Measurements from ENCODE around the gene PAEP.

PAEP gene

DNA sequence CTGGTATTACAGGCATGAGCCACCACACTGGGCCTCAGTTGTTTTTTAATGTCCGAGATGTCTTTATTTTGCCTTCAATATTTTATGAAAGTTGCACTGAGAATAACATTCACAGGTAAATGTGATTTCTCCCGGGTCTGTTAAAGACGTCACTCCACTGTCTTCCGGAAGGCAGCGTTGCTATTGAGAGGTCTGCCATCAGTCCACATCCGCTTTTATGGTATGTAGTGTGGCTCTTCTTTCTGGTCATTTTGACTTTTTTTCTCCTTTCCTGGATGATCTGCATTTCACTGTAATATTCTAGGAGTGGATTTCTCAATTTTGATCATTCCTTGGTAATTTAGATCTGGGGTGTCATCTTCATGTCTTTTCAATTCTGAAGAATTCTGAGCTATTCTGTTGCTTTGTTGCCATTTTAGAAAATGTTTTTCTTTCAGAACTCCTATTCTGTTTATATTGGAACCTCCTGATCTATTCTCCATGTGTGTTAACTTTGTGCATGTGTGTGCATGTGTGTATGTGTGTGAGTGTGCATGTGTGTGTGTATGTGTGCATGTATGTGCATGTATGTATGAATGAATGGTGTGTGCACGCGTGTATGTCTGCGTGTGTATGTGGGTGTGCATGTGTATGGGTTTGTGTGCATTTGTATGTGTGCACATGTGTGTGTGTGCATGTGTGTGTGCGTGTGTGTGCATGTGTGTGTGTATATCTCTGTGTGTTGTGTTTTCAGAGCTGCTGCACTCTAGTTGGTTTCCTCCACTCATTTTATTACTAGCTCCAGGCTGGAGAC is 42.2 kb upstream of the PAEP start:
- no CpG with 5 or more reads among the region's 10 CpGs for WGBS (ENCODE audit: insufficient coverage, insufficient read length)
- no peaks in the 10 kb centered on the region for H3K9me3 ChIP-seq (ENCODE audit: control insufficient read depth, insufficient read depth, low read length)
- no peaks in the 10 kb centered on the region for H3K4me1 ChIP-seq (ENCODE audit: control insufficient read depth, insufficient read depth, low read length)
- H3K4me3 ChIP-seq (ENCODE audit: low read length) = no peak overlapping the region
- no peaks in the 10 kb centered on the region for H3K36me3 ChIP-seq (ENCODE audit: control insufficient read depth, insufficient read depth, low read length)
- H3K27me3 ChIP-seq (ENCODE audit: control insufficient read depth, insufficient read depth, low read length) = no peaks in the 10 kb centered on the region
- no peak overlapping the region for H3K27ac ChIP-seq (ENCODE audit: low read length)
- DNase-seq (ENCODE audit: low read depth, low spot score) = no peak

DNA sequence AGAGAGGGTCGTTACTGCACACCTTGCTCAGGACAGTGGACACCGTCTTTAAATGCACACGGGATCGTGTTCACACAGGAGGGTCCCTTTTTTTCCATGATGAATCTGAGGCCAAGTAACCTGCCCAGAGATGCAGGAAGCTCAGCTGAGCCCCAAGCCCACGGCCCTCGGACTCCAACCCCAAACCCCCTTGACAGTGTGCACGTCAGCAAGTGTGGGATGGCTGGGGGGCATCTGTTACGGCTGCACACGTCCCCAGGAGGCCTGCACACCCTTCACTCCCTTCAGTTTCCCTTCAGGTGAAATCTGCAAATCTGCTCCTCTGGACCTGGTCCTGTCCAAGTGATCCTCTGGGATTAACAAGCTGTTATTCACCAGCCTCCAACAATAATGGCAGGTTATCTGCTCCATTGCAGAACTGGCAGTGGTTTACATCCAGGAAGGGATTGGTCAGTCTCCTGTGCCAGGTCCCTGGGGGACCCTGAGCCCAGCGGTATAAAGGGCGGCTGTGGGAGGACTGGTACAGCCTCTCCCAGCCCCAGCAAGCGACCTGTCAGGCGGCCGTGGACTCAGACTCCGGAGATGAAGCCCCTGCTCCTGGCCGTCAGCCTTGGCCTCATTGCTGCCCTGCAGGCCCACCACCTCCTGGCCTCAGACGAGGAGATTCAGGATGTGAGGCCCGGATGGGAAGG is 40.5 kb upstream of the PAEP start, which contains the start of gene LCN1:
LCN1 (plus strand) TSS at position 525 of the 692 bp plus-strand sequence; CDS start at position 583, 58 bp downstream.
- Histone ChIP-seq H3K4me1 (ENCODE audit: control insufficient read depth, insufficient read depth, low read length) (no peaks in the 10 kb centered on the region), H3K27ac (ENCODE audit: low read length) (no peak within 1 kb of the TSS), H3K9me3 (ENCODE audit: control insufficient read depth, insufficient read depth, low read length) (no peaks in the 10 kb centered on the region), H3K4me3 (ENCODE audit: low read length) (no peak within 1 kb of the TSS), H3K36me3 (ENCODE audit: control insufficient read depth, insufficient read depth, low read length) (no peaks in the 10 kb centered on the region), H3K27me3 (ENCODE audit: control insufficient read depth, insufficient read depth, low read length) (no peaks in the 10 kb centered on the region)
- WGBS (ENCODE audit: insufficient coverage, insufficient read length) = no CpG with 5 or more reads among the region's 18 CpGs
- no peak for DNase-seq (ENCODE audit: low read depth, low spot score)

DNA sequence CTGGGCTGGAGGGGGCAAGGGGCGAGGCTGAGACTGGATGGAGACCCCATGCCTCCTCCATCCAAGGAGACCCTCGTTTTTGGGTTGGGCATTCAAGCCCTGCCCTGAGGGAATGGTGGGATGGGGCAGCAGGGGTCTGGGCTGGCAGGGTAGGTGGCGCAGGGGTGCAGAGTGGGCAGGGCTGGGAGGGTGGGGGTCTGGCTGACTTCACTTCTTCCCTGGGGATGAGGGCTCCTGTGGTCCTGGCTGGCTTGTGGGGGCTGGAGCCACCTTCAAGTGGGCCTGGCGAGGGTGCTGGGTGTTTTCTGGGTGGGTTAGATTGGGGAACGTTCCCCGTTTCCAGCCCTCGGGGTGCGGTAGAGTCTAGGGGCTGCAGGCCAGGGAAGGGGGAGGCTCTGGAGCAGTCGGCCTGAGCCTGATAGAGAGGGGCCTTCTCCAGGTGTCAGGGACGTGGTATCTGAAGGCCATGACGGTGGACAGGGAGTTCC is 39.9 kb upstream of the PAEP start:
- DNase-seq (ENCODE audit: low read depth, low spot score) = no peak
- no peaks in the 10 kb centered on the region for H3K36me3 ChIP-seq (ENCODE audit: control insufficient read depth, insufficient read depth, low read length)
- no peak overlapping the region for H3K27ac ChIP-seq (ENCODE audit: low read length)
- no peaks in the 10 kb centered on the region for H3K9me3 ChIP-seq (ENCODE audit: control insufficient read depth, insufficient read depth, low read length)
- WGBS (ENCODE audit: insufficient coverage, insufficient read length) = no CpG with 5 or more reads among the region's 11 CpGs
- no peaks in the 10 kb centered on the region for H3K27me3 ChIP-seq (ENCODE audit: control insufficient read depth, insufficient read depth, low read length)
- no peak overlapping the region for H3K4me3 ChIP-seq (ENCODE audit: low read length)
- H3K4me1 ChIP-seq (ENCODE audit: control insufficient read depth, insufficient read depth, low read length) = peaks cover under 1% of the 10 kb centered on the region; the same call in 1 of the 2 replicates

DNA sequence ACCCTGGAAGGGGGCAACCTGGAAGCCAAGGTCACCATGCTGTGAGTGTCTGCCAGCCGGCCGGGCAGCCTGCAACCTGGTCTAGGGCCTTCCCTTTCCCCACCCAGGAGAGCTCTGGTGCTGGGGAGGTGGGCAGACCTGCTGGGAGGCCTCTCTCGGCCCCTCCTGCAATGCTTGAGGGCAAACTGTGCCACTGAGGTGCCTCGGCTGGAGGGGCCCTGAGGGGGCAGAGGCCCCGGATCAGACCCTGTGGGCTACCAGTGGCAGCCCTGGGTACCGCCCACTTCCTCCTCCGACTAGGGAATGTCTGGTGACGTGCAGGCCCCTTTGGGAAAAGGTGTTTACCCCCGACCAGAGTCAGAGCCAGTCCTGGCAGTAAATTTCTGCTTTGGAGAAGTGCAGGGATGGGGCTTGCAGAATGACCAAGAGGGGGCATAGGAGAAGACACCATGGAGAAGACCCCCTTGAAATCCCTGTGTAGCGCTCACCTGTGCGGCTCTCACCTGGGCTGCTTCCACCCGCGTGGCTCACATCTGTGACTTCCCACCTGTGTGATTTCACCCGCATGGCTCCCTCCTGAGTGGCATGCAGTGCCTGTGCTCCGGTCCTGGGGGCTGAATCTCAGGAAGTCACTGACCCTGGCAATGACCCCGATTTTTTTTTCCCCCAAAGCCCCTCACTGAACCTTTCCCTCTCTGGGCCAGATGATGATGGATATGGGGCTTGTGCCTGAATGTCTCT is 39.2 kb upstream of the PAEP start:
- no CpG with 5 or more reads among the region's 16 CpGs for WGBS (ENCODE audit: insufficient coverage, insufficient read length)
- Histone ChIP-seq H3K27ac (ENCODE audit: low read length) (no peak overlapping the region), H3K27me3 (ENCODE audit: control insufficient read depth, insufficient read depth, low read length) (no peaks in the 10 kb centered on the region)

DNA sequence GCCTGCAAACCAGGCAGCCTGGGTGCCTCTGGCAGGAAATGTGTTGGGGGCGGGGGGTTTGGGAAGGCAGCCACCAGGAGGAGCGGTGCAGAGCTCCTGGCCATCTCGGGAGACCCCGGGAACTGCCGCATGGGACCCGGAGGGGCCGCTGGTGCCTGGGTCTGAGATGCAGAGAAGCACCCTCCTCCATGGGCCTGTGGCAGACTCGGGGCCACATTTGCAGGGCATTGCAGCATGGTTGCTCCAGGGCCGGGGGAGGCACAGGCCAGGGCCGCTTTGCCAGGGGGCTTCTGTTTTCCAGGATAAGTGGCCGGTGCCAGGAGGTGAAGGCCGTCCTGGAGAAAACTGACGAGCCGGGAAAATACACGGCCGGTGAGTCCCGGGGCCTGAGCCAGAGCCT is 38.6 kb upstream of the PAEP start:
- no peaks in the 10 kb centered on the region for H3K9me3 ChIP-seq (ENCODE audit: control insufficient read depth, insufficient read depth, low read length)
- H3K27me3 ChIP-seq (ENCODE audit: control insufficient read depth, insufficient read depth, low read length) = no peaks in the 10 kb centered on the region
- no peak overlapping the region for H3K4me3 ChIP-seq (ENCODE audit: low read length)
- H3K36me3 ChIP-seq (ENCODE audit: control insufficient read depth, insufficient read depth, low read length) = no peaks in the 10 kb centered on the region
- WGBS (ENCODE audit: insufficient coverage, insufficient read length) = no CpG with 5 or more reads among the region's 17 CpGs
- H3K27ac ChIP-seq (ENCODE audit: low read length) = no peak overlapping the region
- H3K4me1 ChIP-seq (ENCODE audit: control insufficient read depth, insufficient read depth, low read length) = peaks cover 5% of the 10 kb centered on the region; the same call in 1 of the 2 replicates
- DNase-seq (ENCODE audit: low read depth, low spot score) = no peak

More for the DNA sequence above, 39.2 kb upstream of the PAEP start:
- no peaks in the 10 kb centered on the region for H3K9me3 ChIP-seq (ENCODE audit: control insufficient read depth, insufficient read depth, low read length)
- peaks cover 5% of the 10 kb centered on the region; the same call in 1 of the 2 replicates for H3K4me1 ChIP-seq (ENCODE audit: control insufficient read depth, insufficient read depth, low read length)
- H3K4me3 ChIP-seq (ENCODE audit: low read length) = no peak overlapping the region
- H3K36me3 ChIP-seq (ENCODE audit: control insufficient read depth, insufficient read depth, low read length) = no peaks in the 10 kb centered on the region
- no peak for DNase-seq (ENCODE audit: low read depth, low spot score)

DNA sequence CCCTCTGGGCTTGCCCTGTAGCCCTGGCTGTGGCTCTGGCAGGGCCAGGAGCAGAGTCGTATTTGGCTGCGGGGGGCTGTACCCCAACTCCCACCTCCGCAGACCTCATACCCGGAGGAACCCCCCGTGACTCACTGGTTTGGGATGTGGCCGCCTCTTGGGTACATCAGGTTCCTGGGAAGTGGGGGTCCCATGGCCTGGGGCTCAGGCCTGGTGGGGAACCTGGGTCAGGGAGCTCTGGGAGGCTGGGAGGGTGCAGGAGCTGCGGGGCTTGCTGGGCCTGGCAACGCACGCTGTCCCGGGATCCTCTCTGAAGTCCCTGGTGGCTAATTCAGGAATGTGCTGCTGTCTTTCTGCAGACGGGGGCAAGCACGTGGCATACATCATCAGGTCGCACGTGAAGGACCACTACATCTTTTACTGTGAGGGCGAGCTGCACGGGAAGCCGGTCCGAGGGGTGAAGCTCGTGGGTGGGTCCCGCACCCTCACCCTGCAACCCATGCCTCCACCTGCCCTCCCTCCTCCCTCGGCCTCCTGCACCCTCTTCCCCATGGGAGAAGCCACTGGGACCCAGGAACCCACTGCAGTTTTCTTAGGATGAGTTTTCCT is 37.9 kb upstream of the PAEP start:
- H3K4me3 ChIP-seq (ENCODE audit: low read length) = no peak overlapping the region
- no peak for DNase-seq (ENCODE audit: low read depth, low spot score)
- H3K27me3 ChIP-seq (ENCODE audit: control insufficient read depth, insufficient read depth, low read length) = no peaks in the 10 kb centered on the region
- no peaks in the 10 kb centered on the region for H3K36me3 ChIP-seq (ENCODE audit: control insufficient read depth, insufficient read depth, low read length)
- WGBS (ENCODE audit: insufficient coverage, insufficient read length) = no CpG with 5 or more reads among the region's 21 CpGs
- peaks cover 5% of the 10 kb centered on the region; the same call in 1 of the 2 replicates for H3K4me1 ChIP-seq (ENCODE audit: control insufficient read depth, insufficient read depth, low read length)
- H3K27ac ChIP-seq (ENCODE audit: low read length) = no peak overlapping the region
- H3K9me3 ChIP-seq (ENCODE audit: control insufficient read depth, insufficient read depth, low read length) = no peaks in the 10 kb centered on the region

DNA sequence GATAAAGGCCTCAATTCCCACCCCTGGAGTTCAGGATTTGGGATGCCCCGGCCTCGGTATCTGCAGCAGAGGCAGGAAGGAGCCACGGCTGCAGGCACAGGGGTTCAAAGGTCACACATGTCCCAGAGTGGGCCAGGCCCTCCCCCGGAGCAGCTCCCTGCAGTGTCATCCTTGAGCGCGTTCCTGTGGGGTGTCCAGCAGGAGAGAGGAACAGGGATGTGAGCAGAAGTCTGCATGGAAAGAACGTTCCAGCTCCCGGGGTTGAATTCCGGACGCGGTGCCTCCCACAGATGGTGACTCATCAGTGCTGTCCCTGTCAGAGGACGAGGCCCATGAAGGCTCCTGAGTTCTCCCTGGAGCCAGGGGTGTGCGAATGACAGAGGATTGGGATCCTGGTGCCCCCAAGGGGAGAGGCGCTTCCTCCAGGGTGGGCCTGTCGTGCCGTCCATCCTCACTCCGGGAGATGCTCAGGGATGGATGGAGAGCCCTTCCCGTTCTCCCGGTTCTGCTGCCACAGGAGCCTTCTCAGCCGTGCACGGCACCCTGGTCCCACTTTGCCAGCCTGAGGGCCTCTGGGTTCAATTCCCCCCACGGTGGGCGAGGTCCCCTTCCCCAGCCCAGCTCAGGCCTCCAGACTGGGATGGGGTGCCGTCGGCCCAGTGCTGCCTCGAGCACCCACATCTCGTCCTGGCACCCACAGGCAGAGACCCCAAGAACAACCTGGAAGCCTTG is 37.3 kb upstream of the PAEP start:
- Histone ChIP-seq H3K4me3 (ENCODE audit: low read length) (no peak overlapping the region), H3K4me1 (ENCODE audit: control insufficient read depth, insufficient read depth, low read length) (peaks cover 5% of the 10 kb centered on the region; the same call in 1 of the 2 replicates), H3K27me3 (ENCODE audit: control insufficient read depth, insufficient read depth, low read length) (no peaks in the 10 kb centered on the region), H3K36me3 (ENCODE audit: control insufficient read depth, insufficient read depth, low read length) (no peaks in the 10 kb centered on the region), H3K27ac (ENCODE audit: low read length) (no peak overlapping the region), H3K9me3 (ENCODE audit: control insufficient read depth, insufficient read depth, low read length) (no peaks in the 10 kb centered on the region)
- DNase-seq (ENCODE audit: low read depth, low spot score) = no peak
- WGBS (ENCODE audit: insufficient coverage, insufficient read length) = no CpG with 5 or more reads among the region's 27 CpGs

DNA sequence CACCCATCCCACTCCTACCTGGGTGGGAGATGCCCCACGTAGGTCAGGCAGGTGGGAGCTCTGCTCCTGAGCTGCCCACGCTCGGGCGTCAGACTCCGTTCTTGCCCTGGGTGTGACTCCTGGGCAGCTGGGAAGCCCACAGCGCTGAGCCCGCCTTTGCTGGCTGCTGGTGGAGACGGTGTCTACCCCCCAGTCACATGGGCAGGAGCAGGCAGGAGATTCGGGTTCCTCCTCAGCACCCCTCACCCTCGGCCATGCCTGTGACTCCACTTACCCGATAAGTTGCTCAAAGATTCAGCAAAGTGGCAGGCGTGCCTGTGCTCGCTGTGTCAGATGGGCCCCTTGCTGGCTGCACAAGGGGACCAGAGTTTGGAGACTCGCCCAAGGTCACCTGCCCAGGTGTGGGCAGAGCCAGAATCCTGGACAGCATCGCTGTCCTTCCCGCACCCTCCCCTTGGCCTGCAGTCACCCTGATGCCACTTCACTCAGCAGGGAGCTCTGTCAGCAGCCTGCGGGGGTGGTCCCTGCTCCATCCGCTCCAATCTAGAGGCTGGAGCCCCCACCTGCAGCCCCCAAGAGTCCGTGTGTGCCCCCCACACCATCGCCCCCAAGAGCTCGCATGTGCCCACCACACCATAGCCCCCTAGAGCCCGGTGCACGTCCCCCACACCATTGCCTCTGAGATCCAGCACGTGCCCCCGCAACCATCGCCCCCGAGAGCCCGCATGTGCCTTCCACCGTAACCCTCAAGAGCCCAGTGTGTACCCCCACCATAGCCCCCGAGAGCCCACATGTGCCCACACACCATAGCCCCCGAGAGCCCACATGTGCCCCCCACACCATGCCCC is 36.1 kb upstream of the PAEP start:
- no peak overlapping the region for H3K27ac ChIP-seq (ENCODE audit: low read length)
- no peak overlapping the region for H3K4me3 ChIP-seq (ENCODE audit: low read length)
- H3K27me3 ChIP-seq (ENCODE audit: control insufficient read depth, insufficient read depth, low read length) = no peaks in the 10 kb centered on the region
- H3K9me3 ChIP-seq (ENCODE audit: control insufficient read depth, insufficient read depth, low read length) = no peaks in the 10 kb centered on the region
- WGBS (ENCODE audit: insufficient coverage, insufficient read length) = no CpG with 5 or more reads among the region's 31 CpGs
- no peaks in the 10 kb centered on the region for H3K36me3 ChIP-seq (ENCODE audit: control insufficient read depth, insufficient read depth, low read length)
- no peak for DNase-seq (ENCODE audit: low read depth, low spot score)
- H3K4me1 ChIP-seq (ENCODE audit: control insufficient read depth, insufficient read depth, low read length) = peaks cover 5% of the 10 kb centered on the region; the same call in 1 of the 2 replicates

DNA sequence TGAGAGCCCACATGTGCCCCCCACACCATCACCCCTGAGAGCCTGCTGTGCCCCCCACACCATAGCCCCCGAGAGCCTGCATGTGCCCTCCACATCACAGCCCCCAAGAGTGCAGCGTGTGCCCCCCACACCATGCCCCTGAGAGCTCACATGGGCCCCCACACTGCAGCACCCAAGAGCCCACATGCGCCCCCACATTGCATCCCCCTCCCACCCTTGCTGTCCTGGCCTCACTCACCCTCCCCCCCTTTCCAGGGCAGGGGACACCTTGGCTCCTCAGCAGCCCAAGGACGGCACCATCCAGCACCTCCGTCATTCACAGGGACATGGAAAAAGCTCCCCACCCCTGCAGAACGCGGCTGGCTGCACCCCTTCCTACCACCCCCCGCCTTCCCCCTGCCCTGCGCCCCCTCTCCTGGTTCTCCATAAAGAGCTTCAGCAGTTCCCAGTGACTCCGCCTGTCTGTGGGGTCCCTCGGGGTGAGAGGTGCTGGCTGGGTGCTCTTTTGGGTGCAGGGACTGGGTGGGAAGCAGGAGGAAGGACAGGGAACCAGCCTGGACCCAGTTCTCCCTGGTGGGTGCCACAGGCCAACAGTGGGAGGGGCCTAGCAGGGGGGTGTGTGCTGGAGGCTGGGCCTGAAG is 35.3 kb upstream of the PAEP start:
- Histone ChIP-seq H3K27me3 (ENCODE audit: control insufficient read depth, insufficient read depth, low read length) (no peaks in the 10 kb centered on the region), H3K36me3 (ENCODE audit: control insufficient read depth, insufficient read depth, low read length) (no peaks in the 10 kb centered on the region), H3K9me3 (ENCODE audit: control insufficient read depth, insufficient read depth, low read length) (no peaks in the 10 kb centered on the region), H3K27ac (ENCODE audit: low read length) (no peak overlapping the region), H3K4me1 (ENCODE audit: control insufficient read depth, insufficient read depth, low read length) (peaks cover 5% of the 10 kb centered on the region; the same call in 1 of the 2 replicates), H3K4me3 (ENCODE audit: low read length) (no peak overlapping the region)
- no CpG with 5 or more reads among the region's 11 CpGs for WGBS (ENCODE audit: insufficient coverage, insufficient read length)
- no peak for DNase-seq (ENCODE audit: low read depth, low spot score)
